Measurements from ENCODE around the gene NFIX. TPM values are rescaled to one million over a fixed set of nuclear protein-coding genes. Genes with fewer than 3 reads are reported as not detected.

The NFIX gene
- total and polyA plus RNA-seq, 2 donors (not counting 3 experiments of a cell fraction or from before 2014, with no cell fraction given): 9.8 to 37.7 TPM

DNA sequence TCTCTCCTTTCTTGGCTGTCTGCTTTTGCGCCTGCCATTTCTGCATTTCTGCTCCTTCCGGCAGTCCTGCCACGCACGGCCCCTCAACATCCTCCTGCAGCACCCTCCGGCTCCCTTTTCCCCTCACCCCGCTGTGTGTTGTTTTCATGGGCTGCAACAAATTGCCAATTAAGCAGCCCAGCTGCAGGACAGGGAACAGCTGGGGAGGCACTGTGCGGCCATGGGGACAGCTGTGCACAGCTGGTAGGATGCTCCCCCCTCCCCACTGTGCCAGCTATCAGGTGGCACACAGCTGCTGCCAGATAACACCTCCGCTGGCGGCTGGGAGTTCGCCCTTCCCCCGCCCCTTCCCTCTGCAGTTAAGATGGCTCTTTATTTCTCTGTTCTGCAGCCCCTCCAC, 82.0 kb downstream of the NFIX start:
- FAIRE-seq: no peak
- H3K4me1 ChIP-seq (ENCODE audit: control insufficient read depth, extremely low read depth, insufficient read depth, low read length): peaks cover 4% of the 10 kb centered on the region
- H4K20me1 ChIP-seq (replicated peaks; ENCODE audit: control insufficient read depth, extremely low read depth, insufficient read depth, low read length): no peaks in the 10 kb centered on the region
- no peak overlapping the region for H3K27ac ChIP-seq (ENCODE audit: insufficient read depth, low read depth, low read length)
- no peaks in the 10 kb centered on the region for H3K9me3 ChIP-seq (replicated peaks; ENCODE audit: control insufficient read depth, insufficient read depth, low read length)
- H3K9ac ChIP-seq (replicated peaks; ENCODE audit: extremely low read depth, insufficient read depth, low read length): no peak overlapping the region
- no TSS peak for BruUV-seq (replicated peaks)
- no peaks in the 10 kb centered on the region for H3K27me3 ChIP-seq (ENCODE audit: control insufficient read depth in 2 of 2, insufficient read depth in 2 of 2, low read length in 2 of 2)
- H3K79me2 ChIP-seq (ENCODE audit: control insufficient read depth, insufficient read depth, low read length): no peaks in the 10 kb centered on the region
- no peaks in the 10 kb centered on the region for H3K9me1 ChIP-seq (replicated peaks; ENCODE audit: control insufficient read depth, extremely low read depth, insufficient read depth, low read length)
- TF ChIP-seq FOS (IDR thresholded peaks at IDR 0.05; ENCODE audit: borderline replicate concordance, insufficient read depth, low read length) (no peak), EZH2 (IDR thresholded peaks at IDR 0.05; ENCODE audit: borderline replicate concordance, low read depth, low read length, severe bottlenecking) (no peak), POLR2A (IDR thresholded peaks at IDR 0.05; ENCODE audit: low read depth, low read length) (no peak)
- TF ChIP-seq, protein P1, sequence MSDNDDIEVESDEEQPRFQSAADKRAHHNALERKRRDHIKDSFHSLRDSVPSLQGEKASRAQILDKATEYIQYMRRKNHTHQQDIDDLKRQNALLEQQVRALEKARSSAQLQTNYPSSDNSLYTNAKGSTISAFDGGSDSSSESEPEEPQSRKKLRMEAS (IDR thresholded peaks at IDR 0.05; ENCODE audit: insufficient read depth, insufficient read length): no peak
- intact Hi-C loops (cut with micrococcal nuclease) (no loop called here), dilution Hi-C loops (cut with MboI; ENCODE audit: extremely low pct_ligation_motif_present, low sequenced_read_pairs) (no loop called here)
- no peak overlapping the region for H2AFZ ChIP-seq (ENCODE audit: low read depth, low read length)
- CTCF ChIA-PET: interaction anchor here (3.7 to 4.7 kb wide), 4 partner anchors 16 to 99 kb away, joined by 14 to 32 read pairs (median 24); no protein-coding TSS in a partner anchor
- POLR2A ChIA-PET: no interaction called here
- H3K36me3 ChIP-seq (ENCODE audit: control insufficient read depth in 2 of 2, extremely low read depth in 1 of 2, insufficient read depth in 2 of 2, low read length in 2 of 2): peaks cover 0 to 8% of the 10 kb centered on the region in 2 experiments
- DNase-seq (ENCODE audit: low read depth, low spot score): no peak
- H3K4me3 ChIP-seq (replicated peaks in 1 of 3; ENCODE audit: insufficient read depth in 1 of 3, low read depth in 1 of 3, low read length in 3 of 3): no peak overlapping the region
- H3K4me2 ChIP-seq (ENCODE audit: insufficient read depth, low read length): no peak overlapping the region

DNA sequence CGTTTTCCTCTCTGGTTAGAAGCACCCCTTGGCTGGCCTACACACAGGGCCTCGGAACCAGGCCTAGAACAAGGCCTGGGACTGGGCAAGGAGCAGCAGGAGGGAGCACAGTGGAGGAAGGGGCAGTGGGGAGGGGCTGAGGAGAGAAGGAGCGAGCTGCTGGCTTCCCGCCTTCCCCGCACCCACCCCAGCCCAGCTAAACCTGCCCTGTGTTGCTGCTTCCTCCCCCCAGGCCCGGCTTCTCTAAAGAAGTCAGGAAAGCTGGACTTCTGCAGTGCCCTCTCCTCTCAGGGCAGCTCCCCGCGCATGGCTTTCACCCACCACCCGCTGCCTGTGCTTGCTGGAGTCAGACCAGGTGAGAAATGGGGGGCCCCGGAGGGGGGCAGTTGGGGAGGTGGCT, 83.1 kb downstream of the NFIX start:
- CTCF ChIA-PET: interaction anchor here (1.4 to 4.7 kb wide), 6 partner anchors 16 to 101 kb away, joined by 3 to 32 read pairs (median 18); no protein-coding TSS in a partner anchor
- FAIRE-seq (no peak), DNase-seq (ENCODE audit: low read depth, low spot score) (no peak)
- intact Hi-C loops (cut with micrococcal nuclease) (no loop called here), dilution Hi-C loops (cut with MboI; ENCODE audit: extremely low pct_ligation_motif_present, low sequenced_read_pairs) (no loop called here)
- H3K79me2 ChIP-seq (ENCODE audit: control insufficient read depth, insufficient read depth, low read length): no peaks in the 10 kb centered on the region
- H3K27ac ChIP-seq (ENCODE audit: insufficient read depth, low read depth, low read length): no peak overlapping the region
- H3K9me3 ChIP-seq (replicated peaks; ENCODE audit: control insufficient read depth, insufficient read depth, low read length): no peaks in the 10 kb centered on the region
- TF ChIP-seq, protein P1 (IDR thresholded peaks at IDR 0.05; ENCODE audit: insufficient read depth, insufficient read length): no peak
- TF ChIP-seq JUN (IDR thresholded peaks at IDR 0.05; ENCODE audit: borderline replicate concordance, insufficient read depth, insufficient read length, low read depth): no peak
- H3K9me1 ChIP-seq (replicated peaks; ENCODE audit: control insufficient read depth, extremely low read depth, insufficient read depth, low read length): no peaks in the 10 kb centered on the region
- H4K20me1 ChIP-seq (replicated peaks; ENCODE audit: control insufficient read depth, extremely low read depth, insufficient read depth, low read length): no peaks in the 10 kb centered on the region
- H3K4me1 ChIP-seq (ENCODE audit: control insufficient read depth, extremely low read depth, insufficient read depth, low read length): peaks cover 4% of the 10 kb centered on the region
- H3K36me3 ChIP-seq (ENCODE audit: control insufficient read depth in 2 of 2, extremely low read depth in 1 of 2, insufficient read depth in 2 of 2, low read length in 2 of 2): peaks cover 0 to 8% of the 10 kb centered on the region in 2 experiments
- H3K9ac ChIP-seq (replicated peaks; ENCODE audit: extremely low read depth, insufficient read depth, low read length): no peak overlapping the region
- H3K4me3 ChIP-seq (replicated peaks in 1 of 3; ENCODE audit: insufficient read depth in 1 of 3, low read depth in 1 of 3, low read length in 3 of 3): no peak overlapping the region
- no peak overlapping the region for H2AFZ ChIP-seq (ENCODE audit: low read depth, low read length)
- no peaks in the 10 kb centered on the region for H3K27me3 ChIP-seq (ENCODE audit: control insufficient read depth in 2 of 2, insufficient read depth in 2 of 2, low read length in 2 of 2)
- POLR2A ChIA-PET: no interaction called here
- H3K4me2 ChIP-seq (ENCODE audit: insufficient read depth, low read length): no peak overlapping the region
- BruUV-seq (replicated peaks): no TSS peak

All from endothelial cell of umbilical vein (primary cell).